Measurements from ENCODE around the gene SIX5. TPM values are rescaled to one million over a fixed set of nuclear protein-coding genes. Genes with fewer than 3 reads are reported as not detected.
A peak's percentile ranks its signal among the peaks of the same experiment; 100 is the strongest.
"Not testable (repeated sequence)": the region's sequence is repeated elsewhere in the genome, so short reads cannot be mapped to it uniquely, and the experiment has no call there.

SIX5 gene
- total and polyA plus RNA-seq, 2 experiments from 2014 or later, result 15.6 to 17.0 TPM

- peak overlapping the region; percentile 49 for H2AFZ ChIP-seq
- peak; percentile 27 for DNase-seq (ENCODE audit: low spot score)
- WGBS (ENCODE audit: low lambda C conversion rate, missing lambda C conversion rate), result 5% methylated on average over 10 of the region's 10 CpGs
Observed at GRCh38 chr19:45729800-45730290, 39.2 kb downstream of the SIX5 start.

GRCh38 chr19:45728683-45729082 lies 40.4 kb downstream of the SIX5 start:
- not testable (repeated sequence) for H3K4me1 ChIP-seq (ENCODE audit: insufficient read depth); H3K9me2 ChIP-seq (replicated peaks; ENCODE audit: insufficient read depth); H4K20me1 ChIP-seq (ENCODE audit: insufficient read depth, poor library complexity, severe bottlenecking); H3K27me3 ChIP-seq; H3K27ac ChIP-seq; H3K36me3 ChIP-seq (replicated peaks; ENCODE audit: insufficient read depth, low read depth); H3K4me3 ChIP-seq; H2AFZ ChIP-seq; DNase-seq (ENCODE audit: low spot score); H3K9me3 ChIP-seq (ENCODE audit: low read depth); H3K4me2 ChIP-seq
- WGBS (ENCODE audit: low lambda C conversion rate, missing lambda C conversion rate), result 96% methylated on average over 18 of the region's 18 CpGs
- peaks cover 69% of the 10 kb centered on the region for H3K79me2 ChIP-seq

More at GRCh38 chr19:45729800-45730290, 39.2 kb downstream of the SIX5 start:
- TF ChIP-seq EZH2phosphoT487 (IDR thresholded peaks at IDR 0.05; ENCODE audit: low read depth, severe bottlenecking, unreplicated experiment) (no peak), CTCF (IDR thresholded peaks at IDR 0.05; ENCODE audit: poor library complexity) (no peak), EZH2 (IDR thresholded peaks at IDR 0.05; ENCODE audit: borderline replicate concordance) (no peak)
- H3K4me3 ChIP-seq, result peak overlapping the region; percentile 70
- no peaks in the 10 kb centered on the region for H3K9me2 ChIP-seq (replicated peaks; ENCODE audit: insufficient read depth)
- no peaks in the 10 kb centered on the region for H3K9me3 ChIP-seq (ENCODE audit: low read depth)
- H3K4me1 ChIP-seq (ENCODE audit: insufficient read depth), result peaks cover 9% of the 10 kb centered on the region
- no peaks in the 10 kb centered on the region for H3K27me3 ChIP-seq
- no peaks in the 10 kb centered on the region for H3K36me3 ChIP-seq (replicated peaks; ENCODE audit: insufficient read depth, low read depth)
- H3K27ac ChIP-seq, result peak overlapping the region; percentile 61
- no peaks in the 10 kb centered on the region for H4K20me1 ChIP-seq (ENCODE audit: insufficient read depth, poor library complexity, severe bottlenecking)
- peaks cover 58% of the 10 kb centered on the region for H3K79me2 ChIP-seq
- peak overlapping the region; percentile 91 for H3K4me2 ChIP-seq

- Histone ChIP-seq H3K27ac (peak overlapping the region; percentile 78), H3K4me1 (ENCODE audit: insufficient read depth) (peaks cover 11% of the 10 kb centered on the region), H3K79me2 (peaks cover 70% of the 10 kb centered on the region)
Observed at GRCh38 chr19:45720065-45720464, 49.0 kb downstream of the SIX5 start.

GRCh38 chr19:45717983-45718650 lies 50.9 kb downstream of the SIX5 start:
- H3K4me2 ChIP-seq, result peak overlapping the region; percentile 76
- DNase-seq (ENCODE audit: low spot score), result peak; percentile 42
- H3K79me2 ChIP-seq, result peaks cover 68% of the 10 kb centered on the region
- peaks cover 11% of the 10 kb centered on the region for H3K4me1 ChIP-seq (ENCODE audit: insufficient read depth)
- H2AFZ ChIP-seq, result no peak overlapping the region
- H3K36me3 ChIP-seq (replicated peaks; ENCODE audit: insufficient read depth, low read depth), result no peaks in the 10 kb centered on the region
- H3K9me3 ChIP-seq (ENCODE audit: low read depth), result no peaks in the 10 kb centered on the region
- WGBS (ENCODE audit: low lambda C conversion rate, missing lambda C conversion rate), result 54% methylated on average over 12 of the region's 12 CpGs
- H3K4me3 ChIP-seq, result peak overlapping the region; percentile 15
- H3K27ac ChIP-seq, result peak overlapping the region; percentile 95
- TF ChIP-seq EZH2 (IDR thresholded peaks at IDR 0.05; ENCODE audit: borderline replicate concordance), result no peak
- TF ChIP-seq CTCF (IDR thresholded peaks at IDR 0.05; ENCODE audit: poor library complexity), result no peak
- no peak for TF ChIP-seq EZH2phosphoT487 (IDR thresholded peaks at IDR 0.05; ENCODE audit: low read depth, severe bottlenecking, unreplicated experiment)
- no peaks in the 10 kb centered on the region for H3K9me2 ChIP-seq (replicated peaks; ENCODE audit: insufficient read depth)
- H3K27me3 ChIP-seq, result no peaks in the 10 kb centered on the region
- H4K20me1 ChIP-seq (ENCODE audit: insufficient read depth, poor library complexity, severe bottlenecking), result no peaks in the 10 kb centered on the region

More at GRCh38 chr19:45720065-45720464, 49.0 kb downstream of the SIX5 start:
- not testable (repeated sequence) for DNase-seq (ENCODE audit: low spot score); H3K9me2 ChIP-seq (replicated peaks; ENCODE audit: insufficient read depth); H3K9me3 ChIP-seq (ENCODE audit: low read depth); H3K27me3 ChIP-seq; H3K36me3 ChIP-seq (replicated peaks; ENCODE audit: insufficient read depth, low read depth); H3K4me3 ChIP-seq; H3K4me2 ChIP-seq; H4K20me1 ChIP-seq (ENCODE audit: insufficient read depth, poor library complexity, severe bottlenecking); H2AFZ ChIP-seq
- WGBS (ENCODE audit: low lambda C conversion rate, missing lambda C conversion rate), result 99% methylated on average over 11 of the region's 11 CpGs

Measured in hepatocyte (in vitro differentiated cells).